IPS DF 6.9 (cell line): ENCODE measurements around the gene DGCR2.
A peak's percentile ranks its signal among the peaks of the same experiment; 100 is the strongest.
"Not testable (repeated sequence)": the region's sequence is repeated elsewhere in the genome, so short reads cannot be mapped to it uniquely, and the experiment has no call there.

Experiments
- DNase-seq: peaks from one replicate; pipeline ENCODE4 v3.0.0-alpha.2; 2013; ENCODE audit warnings: low read depth, low spot score
- H3K27ac ChIP-seq: one replicate; pipeline ENCODE4 v1.5.1; 2013; ENCODE audit warnings: low read length, control low read depth
- H3K27me3 ChIP-seq: 2 replicates; pipeline ENCODE4 v1.6.1; 2013; ENCODE audit warnings: mild to moderate bottlenecking, low read length; ENCODE audit not compliant: control insufficient read depth, insufficient read depth
- H3K36me3 ChIP-seq: 2 replicates; pipeline ENCODE4 v1.6.1; 2013; ENCODE audit warnings: low read length; ENCODE audit not compliant: control insufficient read depth, insufficient read depth
- H3K4me1 ChIP-seq: 2 replicates; pipeline ENCODE4 v1.6.1; 2013; ENCODE audit warnings: low read length; ENCODE audit not compliant: control insufficient read depth, insufficient read depth
- H3K4me3 ChIP-seq: 2 replicates; pipeline ENCODE4 v1.5.1; 2013; ENCODE audit warnings: mild to moderate bottlenecking, low read length
- H3K9me3 ChIP-seq: 2 replicates; pipeline ENCODE4 v1.6.1; 2013; ENCODE audit warnings: low read length, inconsistent platforms; ENCODE audit not compliant: control insufficient read depth, insufficient read depth
- WGBS: extraction: QIAGEN DNeasy Blood & Tissue Kit; methylation state at CpG from one replicate; pipeline ENCODE4 v1.1.7; 2013; ENCODE audit warnings: mixed read lengths, missing lambda C conversion rate; ENCODE audit not compliant: insufficient read length, insufficient coverage; 5-methylcytosine and 5-hydroxymethylcytosine counted together

DGCR2 gene

DNA sequence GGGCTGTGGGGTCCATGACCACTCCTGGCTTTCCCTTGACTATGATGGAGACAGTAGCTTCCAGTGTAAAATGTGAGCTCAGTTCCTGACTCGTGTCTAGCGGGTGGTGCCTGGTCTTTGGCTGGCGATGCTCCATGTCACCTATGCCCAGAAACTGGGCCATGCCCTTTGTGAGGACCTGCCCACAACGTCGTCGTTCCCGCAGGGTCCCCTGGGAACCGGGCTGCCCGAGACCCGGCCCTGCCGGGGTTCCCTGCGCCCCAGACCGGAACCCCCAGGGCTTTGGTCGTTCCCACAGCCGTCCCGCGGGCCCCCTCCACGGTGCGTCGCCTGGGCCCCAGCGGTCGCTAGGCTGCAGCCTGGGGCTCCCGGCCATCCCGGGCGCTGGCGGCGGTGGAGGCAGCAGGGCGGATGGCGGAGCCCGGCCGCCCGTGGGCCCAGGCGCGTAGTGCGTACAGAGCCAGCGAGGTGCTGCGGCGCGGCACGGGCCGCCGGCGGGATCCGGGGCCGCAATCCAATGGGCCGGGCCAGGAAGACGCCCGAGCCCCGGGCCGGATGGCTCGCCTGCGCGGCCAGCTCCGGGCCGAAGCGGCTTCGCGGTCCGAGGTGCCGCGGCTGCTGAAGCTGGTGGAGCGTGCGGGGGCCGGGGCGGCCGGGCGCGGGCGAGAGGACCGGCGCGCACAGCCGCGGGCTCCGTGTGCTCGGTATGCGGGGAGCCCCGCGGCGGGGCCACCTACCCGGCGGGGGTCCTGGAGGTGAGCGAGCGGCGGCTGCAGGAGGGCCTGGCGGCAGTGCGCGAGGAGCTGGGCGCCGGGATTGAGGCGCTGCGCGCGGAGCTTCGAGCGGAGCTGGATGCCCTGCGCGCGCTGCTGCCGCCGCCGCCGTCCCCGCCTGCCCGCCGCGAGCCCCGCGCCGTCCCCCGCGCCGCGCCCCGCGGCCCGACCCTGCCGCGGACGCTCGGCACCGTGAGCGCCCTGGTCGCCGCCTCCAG lies 92.8 kb downstream of the DGCR2 start:
- not testable (repeated sequence) for DNase-seq, H3K9me3 ChIP-seq, H3K36me3 ChIP-seq, H3K4me1 ChIP-seq, H3K27ac ChIP-seq
- peak overlapping the region; percentile 23; the same call in 1 of the 2 replicates for H3K4me3 ChIP-seq
- no CpG with 5 or more reads among the region's 125 CpGs for WGBS
- H3K27me3 ChIP-seq, result peaks cover 15% of the 10 kb centered on the region

DNA sequence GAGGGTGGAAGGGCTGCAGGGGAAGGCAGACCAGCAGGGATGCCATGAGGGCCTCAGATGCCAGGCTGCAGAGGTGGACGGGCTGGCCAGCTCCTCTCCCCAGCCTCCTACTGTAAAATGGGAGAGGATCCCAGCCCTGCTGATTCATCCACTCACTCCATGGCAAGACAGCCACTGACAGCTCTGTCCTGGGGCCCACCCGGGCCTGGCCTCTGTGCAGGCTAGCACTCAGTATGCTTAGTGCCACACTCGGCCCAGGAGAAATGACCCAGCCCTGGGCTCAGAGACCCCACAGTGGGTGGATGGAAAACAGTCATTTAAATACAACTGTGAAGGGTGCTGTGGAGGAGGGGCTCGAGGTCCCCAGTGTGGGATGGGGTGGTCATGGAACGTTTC lies 94.2 kb downstream of the DGCR2 start:
- H3K36me3 ChIP-seq, H3K4me1 ChIP-seq, H3K4me3 ChIP-seq, H3K9me3 ChIP-seq, H3K27ac ChIP-seq, DNase-seq: not testable (repeated sequence)
- peaks cover 15% of the 10 kb centered on the region for H3K27me3 ChIP-seq
- WGBS, result no CpG with 5 or more reads among the region's 5 CpGs

DNA sequence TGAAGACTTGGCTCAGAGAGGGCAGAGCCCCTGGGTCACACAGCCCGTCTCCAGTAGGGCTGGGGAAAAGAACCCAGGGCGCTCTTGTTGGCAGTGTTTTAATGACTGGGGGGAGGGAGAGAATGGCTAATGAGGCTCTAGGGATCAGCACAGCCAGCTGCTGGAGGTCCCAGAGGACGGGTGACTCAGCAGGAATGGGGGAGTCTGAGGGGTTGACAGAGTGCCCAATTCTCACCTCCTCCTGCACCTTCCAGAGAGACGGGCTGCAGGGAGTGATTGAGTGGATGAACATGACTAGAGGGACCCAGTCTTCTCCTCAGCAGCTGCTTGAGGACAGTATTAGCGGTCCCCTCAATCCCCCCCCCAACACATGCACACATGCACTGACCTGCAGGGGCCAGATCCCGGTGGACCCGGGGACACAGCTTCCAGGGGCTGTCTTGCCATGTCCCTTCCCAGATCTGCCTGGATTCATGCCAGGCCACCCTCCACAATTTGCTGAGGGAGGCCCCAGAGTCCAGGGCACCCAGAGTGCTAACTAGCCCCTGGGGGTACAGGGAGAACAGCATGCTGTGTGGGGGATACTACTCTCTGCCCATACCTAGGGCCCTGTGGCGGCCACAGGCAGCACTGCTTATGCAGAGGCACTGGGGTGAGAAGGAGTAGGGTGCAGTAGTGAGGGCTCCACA lies 94.7 kb downstream of the DGCR2 start:
- not testable (repeated sequence) for DNase-seq, H3K36me3 ChIP-seq, H3K9me3 ChIP-seq, H3K4me1 ChIP-seq, H3K4me3 ChIP-seq, H3K27ac ChIP-seq
- no CpG with 5 or more reads among the region's 8 CpGs for WGBS
- peaks cover 15% of the 10 kb centered on the region for H3K27me3 ChIP-seq

DNA sequence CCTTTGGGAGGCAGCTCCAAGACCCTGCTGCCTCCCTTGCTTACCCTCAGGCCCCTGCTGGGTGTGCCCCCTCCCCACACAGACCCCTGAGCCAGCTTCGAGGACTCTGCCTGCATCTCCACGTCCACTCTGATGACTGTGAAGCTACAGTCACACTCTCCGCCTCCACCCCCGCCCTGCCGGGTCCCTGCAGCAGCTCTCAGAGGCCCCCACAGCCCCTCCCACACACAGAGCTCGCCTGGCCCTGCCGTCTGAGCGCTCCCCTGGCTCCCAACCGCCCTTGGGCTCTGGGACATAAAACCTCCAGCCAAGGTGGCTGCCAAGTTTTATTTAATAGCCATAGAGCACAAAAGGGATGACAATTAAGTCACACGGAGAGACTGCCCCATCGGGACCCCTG lies 96.1 kb downstream of the DGCR2 start:
- DNase-seq, H3K4me3 ChIP-seq, H3K36me3 ChIP-seq, H3K4me1 ChIP-seq, H3K27ac ChIP-seq, H3K9me3 ChIP-seq: not testable (repeated sequence)
- no CpG with 5 or more reads among the region's 11 CpGs for WGBS
- peaks cover 15% of the 10 kb centered on the region for H3K27me3 ChIP-seq

DNA sequence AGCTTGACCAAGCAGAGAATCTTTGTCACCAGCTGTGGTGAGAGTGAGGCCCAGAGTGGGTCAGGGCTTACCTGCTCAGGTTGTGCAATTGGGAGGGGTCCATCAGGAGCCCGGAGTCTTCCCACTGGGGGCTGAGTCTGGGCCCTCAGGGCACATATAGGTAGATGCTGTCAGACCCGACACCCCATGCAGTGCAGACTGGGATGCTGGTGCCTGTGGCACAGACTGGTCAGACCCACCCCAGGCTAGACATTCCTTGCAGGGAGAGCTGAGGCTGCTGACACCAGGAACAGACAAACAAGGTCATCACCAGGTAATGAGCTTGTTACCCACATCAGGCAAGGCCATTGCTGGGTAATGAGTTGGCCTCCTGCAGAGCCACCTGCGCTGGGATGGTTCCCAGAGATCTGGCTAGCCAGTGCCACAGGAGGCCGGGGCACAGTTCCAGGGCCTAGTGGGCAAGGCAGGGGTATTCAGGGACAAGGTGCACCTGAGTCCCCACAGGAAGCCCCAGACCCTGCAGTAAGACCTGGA lies 97.2 kb downstream of the DGCR2 start:
- not testable (repeated sequence) for DNase-seq, H3K27ac ChIP-seq, H3K36me3 ChIP-seq, H3K9me3 ChIP-seq, H3K4me1 ChIP-seq, H3K4me3 ChIP-seq, H3K27me3 ChIP-seq
- no CpG with 5 or more reads among the region's 4 CpGs for WGBS

DNA sequence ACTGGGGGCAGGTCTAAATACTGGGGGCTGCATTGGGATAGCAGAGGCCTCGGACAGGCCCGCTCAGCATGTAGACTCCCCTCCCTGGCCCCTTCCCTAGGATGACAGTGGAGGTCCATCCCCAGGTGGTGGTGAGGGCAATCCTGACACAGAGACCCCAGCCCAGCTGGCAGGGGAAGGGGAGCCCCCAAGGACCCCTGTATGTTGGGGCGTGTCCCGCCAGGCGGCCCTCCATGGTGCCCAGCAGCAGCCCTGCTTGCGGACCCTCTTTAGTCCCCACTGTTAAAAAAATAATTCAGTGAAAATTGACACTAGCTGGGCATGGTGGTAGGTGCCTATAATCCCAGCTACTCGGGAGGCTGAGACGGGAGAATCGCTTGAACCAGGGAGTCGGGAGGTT lies 98.3 kb downstream of the DGCR2 start:
- not testable (repeated sequence) for H3K4me3 ChIP-seq, DNase-seq, H3K36me3 ChIP-seq, H3K4me1 ChIP-seq, H3K27me3 ChIP-seq, H3K9me3 ChIP-seq, H3K27ac ChIP-seq
- WGBS, result no CpG with 5 or more reads among the region's 10 CpGs

DNA sequence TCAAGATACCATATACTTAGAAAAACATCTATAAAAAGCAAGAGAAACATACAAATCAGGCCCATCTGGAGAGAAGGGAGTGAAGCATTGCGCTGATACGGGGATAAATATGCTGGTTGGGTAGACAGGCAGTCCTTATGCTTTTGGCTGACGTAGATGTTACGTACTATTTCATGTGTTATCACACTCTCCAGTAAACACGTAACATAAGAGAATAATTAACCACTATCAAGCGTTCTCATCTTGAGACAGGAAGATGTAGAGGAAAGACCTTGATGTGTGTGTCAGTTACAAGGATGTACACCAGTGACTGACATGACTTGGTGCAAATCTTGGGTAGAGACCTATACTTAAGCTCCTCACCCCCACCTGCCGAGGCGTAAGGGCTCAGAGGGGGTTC lies 99.5 kb downstream of the DGCR2 start:
- no peak overlapping the region for H3K27ac ChIP-seq
- no peak overlapping the region for H3K4me3 ChIP-seq
- no peaks in the 10 kb centered on the region for H3K27me3 ChIP-seq
- no peaks in the 10 kb centered on the region for H3K4me1 ChIP-seq
- DNase-seq, result no peak
- no peaks in the 10 kb centered on the region for H3K36me3 ChIP-seq
- WGBS, result no CpG with 5 or more reads among the region's 8 CpGs
- H3K9me3 ChIP-seq, result no peaks in the 10 kb centered on the region

DNA sequence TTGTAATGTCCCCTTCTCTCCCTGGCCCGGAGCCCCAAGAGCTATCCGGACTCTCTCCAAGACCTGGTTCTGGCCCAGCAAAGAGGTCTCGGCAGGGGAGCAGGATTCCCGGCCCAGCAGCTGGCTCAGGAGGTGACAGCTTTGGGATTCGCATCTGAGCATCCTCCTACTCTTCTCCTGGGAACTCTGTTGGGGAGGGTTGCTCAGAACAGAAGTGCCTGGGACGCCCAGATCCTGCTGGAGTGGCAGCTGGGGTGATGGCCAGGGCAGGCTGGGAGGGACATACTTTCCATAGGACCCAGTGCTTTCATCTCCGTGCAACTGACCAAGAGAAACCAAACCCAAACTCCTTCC lies 102.6 kb downstream of the DGCR2 start:
- Histone ChIP-seq H3K36me3 (no peaks in the 10 kb centered on the region), H3K9me3 (no peaks in the 10 kb centered on the region), H3K27ac (no peak overlapping the region), H3K27me3 (no peaks in the 10 kb centered on the region), H3K4me3 (no peak overlapping the region), H3K4me1 (no peaks in the 10 kb centered on the region)
- WGBS, result no CpG with 5 or more reads among the region's 7 CpGs
- no peak for DNase-seq

DNA sequence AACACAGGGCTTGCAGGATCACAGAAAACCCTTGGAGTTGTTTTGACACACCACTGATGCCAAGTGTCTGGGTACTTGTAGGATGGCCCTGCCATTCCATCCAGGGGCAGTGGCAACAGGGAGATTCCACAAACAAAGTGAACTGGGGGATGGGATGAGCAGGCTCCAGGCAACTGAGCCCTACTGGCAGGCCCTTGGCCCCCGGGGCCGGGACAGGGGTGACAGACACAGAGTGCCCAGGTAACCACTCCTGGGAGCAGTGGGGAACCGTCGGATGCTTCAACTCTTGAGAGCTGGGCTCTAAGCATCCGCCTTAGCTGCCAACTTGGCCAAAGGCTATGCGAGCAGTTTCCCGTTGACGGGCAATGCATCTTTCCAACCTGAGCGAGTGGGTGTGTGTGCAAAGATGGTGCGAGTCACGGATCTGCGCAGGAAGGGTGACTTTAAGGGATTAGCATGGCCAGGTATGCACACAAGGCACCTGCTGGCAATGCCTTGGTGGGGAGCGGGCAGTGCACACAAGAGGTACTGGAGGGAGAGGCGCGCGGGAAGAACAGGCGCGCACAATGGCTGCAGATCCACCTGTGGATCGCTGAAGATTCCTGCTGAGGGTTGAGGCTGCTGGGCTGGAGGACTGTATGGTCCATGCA lies 103.1 kb downstream of the DGCR2 start:
- Histone ChIP-seq H3K4me3 (no peak overlapping the region), H3K27me3 (no peaks in the 10 kb centered on the region)
- no peak for DNase-seq

DNA sequence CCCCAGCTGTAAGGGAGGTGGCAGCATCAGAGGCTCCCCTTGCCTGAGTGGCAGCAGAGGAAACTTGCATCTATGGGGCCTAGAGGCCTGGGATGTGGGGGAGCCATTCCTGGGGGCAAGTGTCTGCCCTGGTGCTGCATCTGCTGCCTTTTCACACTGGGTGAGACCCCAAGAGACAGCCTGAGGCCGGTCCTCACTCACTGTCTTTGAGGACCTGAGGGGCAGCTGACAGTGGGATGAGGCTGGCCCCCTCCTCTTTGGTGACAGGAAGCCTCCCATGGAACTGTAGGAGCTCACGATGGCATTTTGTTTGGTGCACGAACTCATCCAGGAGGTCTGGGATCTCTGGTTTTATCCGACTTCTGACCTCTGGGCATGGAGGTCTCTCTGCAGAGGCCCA lies 104.0 kb downstream of the DGCR2 start:
- no peaks in the 10 kb centered on the region for H3K9me3 ChIP-seq
- H3K36me3 ChIP-seq, result no peaks in the 10 kb centered on the region
- no peaks in the 10 kb centered on the region for H3K27me3 ChIP-seq
- no peak overlapping the region for H3K4me3 ChIP-seq
- DNase-seq, result no peak
- WGBS, result no CpG with 5 or more reads among the region's 4 CpGs
- no peak overlapping the region for H3K27ac ChIP-seq
- no peaks in the 10 kb centered on the region for H3K4me1 ChIP-seq

More for the DNA sequence above, 103.1 kb downstream of the DGCR2 start:
- no CpG with 5 or more reads among the region's 19 CpGs for WGBS
- no peaks in the 10 kb centered on the region for H3K4me1 ChIP-seq
- H3K9me3 ChIP-seq, result no peaks in the 10 kb centered on the region
- no peak overlapping the region for H3K27ac ChIP-seq
- H3K36me3 ChIP-seq, result no peaks in the 10 kb centered on the region
